Neural cell (in vitro differentiated cells): ENCODE measurements around the gene SLC16A13.

Experiments used
- EP300 ChIP-seq: fragments of 450-650 bp; conservative IDR thresholded peaks from 2 replicates; pipeline ENCODE4 v1.6.1; 2014; ENCODE audit warnings: antibody characterized with exemption, mild to moderate bottlenecking, moderate library complexity; ENCODE audit not compliant: poor library complexity, severe bottlenecking
- EZH2 ChIP-seq: fragments of 200-600, 300-800 bp; shearing (Covaris generic), sonication (generic); IDR thresholded peaks from 2 replicates; pipeline ENCODE4 v1.6.1; 2014; ENCODE audit warnings: antibody characterized with exemption, low read length, borderline replicate concordance, mild to moderate bottlenecking; ENCODE audit not compliant: insufficient read depth, poor library complexity, severe bottlenecking
- POLR2AphosphoS5 ChIP-seq: IDR thresholded peaks from 2 replicates; pipeline ENCODE4 v1.6.1; 2012
- RAD21 ChIP-seq: fragments of 450-650 bp; conservative IDR thresholded peaks from 2 replicates; pipeline ENCODE4 v1.6.1; 2014; ENCODE audit warnings: antibody characterized with exemption, mild to moderate bottlenecking, moderate library complexity
- REST ChIP-seq: IDR thresholded peaks from 2 replicates; pipeline ENCODE4 v1.6.1; 2012; ENCODE audit warnings: borderline replicate concordance
- SMC3 ChIP-seq: fragments of 450-650 bp; conservative IDR thresholded peaks from 2 replicates; pipeline ENCODE4 v1.6.1; 2014; ENCODE audit warnings: antibody characterized with exemption, mild to moderate bottlenecking, moderate library complexity; ENCODE audit not compliant: poor library complexity
- TAF1 ChIP-seq: IDR thresholded peaks from 2 replicates; pipeline ENCODE4 v1.6.1; 2012; ENCODE audit warnings: low read depth
- TF ChIP-seq, protein P1 (sequence below): fragments of 450-650 bp; IDR thresholded peaks from 2 replicates; pipeline ENCODE4 v1.5.1; 2014; ENCODE audit warnings: antibody characterized with exemption, mild to moderate bottlenecking, moderate library complexity; ENCODE audit not compliant: poor library complexity, severe bottlenecking

- TF ChIP-seq, protein P1, sequence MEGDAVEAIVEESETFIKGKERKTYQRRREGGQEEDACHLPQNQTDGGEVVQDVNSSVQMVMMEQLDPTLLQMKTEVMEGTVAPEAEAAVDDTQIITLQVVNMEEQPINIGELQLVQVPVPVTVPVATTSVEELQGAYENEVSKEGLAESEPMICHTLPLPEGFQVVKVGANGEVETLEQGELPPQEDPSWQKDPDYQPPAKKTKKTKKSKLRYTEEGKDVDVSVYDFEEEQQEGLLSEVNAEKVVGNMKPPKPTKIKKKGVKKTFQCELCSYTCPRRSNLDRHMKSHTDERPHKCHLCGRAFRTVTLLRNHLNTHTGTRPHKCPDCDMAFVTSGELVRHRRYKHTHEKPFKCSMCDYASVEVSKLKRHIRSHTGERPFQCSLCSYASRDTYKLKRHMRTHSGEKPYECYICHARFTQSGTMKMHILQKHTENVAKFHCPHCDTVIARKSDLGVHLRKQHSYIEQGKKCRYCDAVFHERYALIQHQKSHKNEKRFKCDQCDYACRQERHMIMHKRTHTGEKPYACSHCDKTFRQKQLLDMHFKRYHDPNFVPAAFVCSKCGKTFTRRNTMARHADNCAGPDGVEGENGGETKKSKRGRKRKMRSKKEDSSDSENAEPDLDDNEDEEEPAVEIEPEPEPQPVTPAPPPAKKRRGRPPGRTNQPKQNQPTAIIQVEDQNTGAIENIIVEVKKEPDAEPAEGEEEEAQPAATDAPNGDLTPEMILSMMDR = no peak
- no peak for TF ChIP-seq SMC3
- no peak for TF ChIP-seq RAD21
- TF ChIP-seq EZH2 = no peak
- TF ChIP-seq REST = no peak
- no peak for TF ChIP-seq POLR2AphosphoS5
- TF ChIP-seq EP300 = no peak
- TF ChIP-seq TAF1 = no peak
Measured at GRCh38 chr17:7025245-7025644, 10.6 kb upstream of the SLC16A13 start.
